GM21619 (cell line): Measurements from ENCODE around the gene DPT.

Source experiments
- ATAC-seq: cut with Tn5 transposase; IDR thresholded peaks from one replicate; pipeline ENCODE4 v1.9.1; 2021; ENCODE audit not compliant: unreplicated experiment

Gene DPT

DNA sequence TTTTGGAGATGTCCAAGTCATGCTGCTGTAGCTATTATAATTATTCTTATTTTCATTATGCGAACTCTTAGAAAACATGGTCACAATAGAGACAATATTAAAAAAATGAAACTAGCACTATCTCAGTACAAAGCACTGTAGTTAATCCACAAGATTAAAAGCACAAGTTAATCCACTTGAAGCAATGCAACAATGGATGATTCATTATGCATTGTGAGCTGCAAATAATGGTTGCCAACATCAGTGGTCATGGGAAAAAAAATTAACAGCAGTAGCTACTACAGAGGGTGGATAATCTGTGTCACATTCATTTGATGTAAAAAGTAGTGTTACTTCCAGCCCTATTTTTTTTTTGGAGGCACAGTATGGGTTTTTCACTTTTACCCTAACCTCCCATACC lies 56.7 kb downstream of the DPT start:
- no peak for ATAC-seq

DNA sequence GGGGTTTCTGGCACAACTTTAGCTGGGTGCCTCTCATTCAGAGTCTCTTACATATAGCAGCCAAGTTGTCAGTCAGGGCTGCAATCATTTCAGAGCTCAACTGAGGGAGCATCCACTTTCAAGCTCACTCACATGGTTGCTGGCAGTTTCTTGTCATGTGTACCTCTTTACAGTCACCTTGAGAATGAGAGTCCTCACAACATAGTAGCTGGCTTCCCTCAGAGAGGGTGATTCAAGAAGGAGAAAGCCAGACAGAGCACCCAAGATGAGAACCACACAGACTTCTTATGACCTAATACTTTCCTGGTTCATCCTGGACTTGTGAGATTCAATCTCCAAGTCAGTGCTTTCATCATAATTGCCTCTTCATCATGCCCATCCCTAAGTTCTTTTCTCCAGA lies 57.2 kb downstream of the DPT start:
- no peak for ATAC-seq

DNA sequence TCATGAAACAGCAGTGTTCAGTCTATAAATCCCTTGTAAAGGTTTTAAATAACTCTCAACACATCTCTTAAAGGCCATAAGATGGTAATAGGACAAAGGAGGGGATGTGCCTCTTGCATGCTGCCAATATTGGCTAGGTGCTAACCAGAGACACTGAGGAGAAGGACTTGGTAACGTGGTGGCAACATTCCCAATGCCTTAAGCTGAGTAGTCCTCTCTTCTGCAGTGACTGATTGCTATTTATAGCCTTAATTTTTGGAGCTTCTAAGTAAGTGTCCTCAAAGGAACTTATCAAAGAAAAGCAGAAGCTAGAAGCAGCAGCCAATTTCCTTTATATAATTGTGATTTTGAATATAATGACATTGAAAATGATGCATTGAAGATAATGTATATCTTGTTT lies 63.0 kb downstream of the DPT start:
- ATAC-seq, result no peak

DNA sequence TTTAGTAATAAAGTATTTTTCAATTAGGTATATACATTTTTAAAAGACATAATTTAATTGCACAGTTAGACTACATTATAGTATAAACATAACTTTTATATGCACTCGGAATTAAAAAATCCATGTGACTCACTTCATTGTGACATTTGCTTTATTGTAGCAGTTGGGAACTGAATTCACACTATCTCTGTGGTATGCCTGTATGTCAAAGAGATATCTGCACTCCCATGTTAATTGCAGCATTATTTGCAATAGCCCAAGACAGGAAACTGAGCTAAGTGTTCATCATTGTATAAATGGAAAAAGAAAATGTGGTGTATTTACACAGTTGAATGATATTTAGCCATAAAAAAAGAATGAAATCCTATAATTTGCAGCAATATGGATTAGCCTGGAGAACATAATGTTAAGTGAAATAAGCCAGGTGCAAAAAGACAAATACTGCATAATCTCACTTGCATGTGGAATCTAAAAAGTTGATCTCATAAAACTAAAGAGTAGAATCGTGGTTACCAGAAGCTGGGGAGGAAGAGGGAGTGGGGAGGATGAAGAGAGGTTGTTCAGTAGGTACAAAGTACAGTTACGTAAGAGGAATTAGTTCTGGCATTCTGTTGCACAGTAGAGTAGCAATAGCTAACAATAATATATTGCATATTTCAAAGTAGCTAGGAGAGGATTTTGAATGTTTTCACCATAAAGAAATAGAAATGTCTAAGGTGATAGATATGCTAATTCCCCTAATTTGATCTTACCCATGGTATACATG lies 64.8 kb downstream of the DPT start:
- no peak for ATAC-seq

DNA sequence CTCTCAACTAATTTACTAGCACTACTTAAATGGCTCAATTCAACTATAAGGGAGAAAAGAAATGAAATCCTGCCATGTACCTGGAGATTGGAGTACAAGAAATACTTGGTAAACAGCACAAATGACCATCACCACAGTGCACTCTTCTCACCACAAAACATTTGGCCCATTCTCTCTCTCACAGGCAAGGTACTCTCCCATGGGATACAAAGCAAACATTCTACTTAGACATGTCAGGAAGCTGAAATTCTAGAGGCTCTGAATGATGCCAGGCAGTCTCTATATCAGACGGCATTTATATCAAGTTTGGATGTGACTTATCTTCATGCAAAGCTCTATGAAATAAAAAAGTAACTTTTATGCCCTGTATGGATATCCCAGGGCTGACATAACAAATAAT lies 72.5 kb downstream of the DPT start:
- ATAC-seq, result no peak

DNA sequence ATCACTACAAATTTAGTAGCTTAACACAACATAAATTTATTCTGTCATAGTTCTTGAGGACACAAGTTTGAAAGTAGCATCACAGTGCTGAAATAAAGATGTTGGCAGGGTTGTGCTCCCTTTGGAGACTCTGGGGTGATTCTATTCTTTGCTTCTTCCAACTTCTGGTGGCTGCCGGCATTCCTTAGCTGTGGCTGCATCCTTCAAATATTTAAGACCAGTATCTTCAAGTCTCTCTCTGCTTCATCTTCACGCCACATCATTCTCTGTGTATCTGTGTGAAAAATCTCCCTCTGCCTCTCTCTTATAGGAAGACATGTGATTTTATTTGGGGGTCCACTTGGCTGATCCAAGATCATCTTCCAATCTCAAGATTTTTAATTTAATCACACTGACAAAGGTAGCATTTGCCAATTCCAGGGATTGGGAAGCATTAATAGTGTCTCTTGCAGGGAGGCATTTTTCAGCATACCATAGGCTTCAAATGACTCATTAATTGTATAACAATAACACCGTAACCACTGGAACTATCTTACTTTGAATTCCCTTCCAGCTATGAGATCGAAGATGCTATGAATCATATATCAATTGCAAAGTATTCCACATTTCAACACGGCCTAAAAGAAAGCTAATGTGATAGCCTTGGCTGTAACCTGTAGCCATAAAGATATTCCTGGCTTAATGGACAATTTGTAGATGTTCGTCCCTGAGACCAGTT lies 74.6 kb downstream of the DPT start:
- no peak for ATAC-seq

DNA sequence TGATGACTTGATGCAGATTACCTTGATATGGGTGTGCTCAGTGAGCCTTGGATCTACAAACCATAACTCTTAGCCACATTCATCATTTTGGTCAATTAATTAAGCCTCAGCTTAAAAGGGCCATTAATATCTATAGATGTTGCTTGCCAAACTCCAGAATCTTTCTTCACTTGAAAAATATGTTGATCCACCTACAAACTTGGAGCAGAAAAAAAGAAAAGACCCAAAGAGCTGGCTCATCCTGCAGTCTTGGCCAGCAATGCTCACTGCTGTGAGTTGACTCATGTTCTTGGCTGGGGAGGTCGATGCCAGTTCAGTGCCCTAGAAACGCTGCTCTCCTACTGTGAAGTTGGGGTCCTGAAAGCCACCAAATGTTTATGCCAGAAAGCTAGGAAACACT lies 75.4 kb downstream of the DPT start:
- ATAC-seq, result no peak

DNA sequence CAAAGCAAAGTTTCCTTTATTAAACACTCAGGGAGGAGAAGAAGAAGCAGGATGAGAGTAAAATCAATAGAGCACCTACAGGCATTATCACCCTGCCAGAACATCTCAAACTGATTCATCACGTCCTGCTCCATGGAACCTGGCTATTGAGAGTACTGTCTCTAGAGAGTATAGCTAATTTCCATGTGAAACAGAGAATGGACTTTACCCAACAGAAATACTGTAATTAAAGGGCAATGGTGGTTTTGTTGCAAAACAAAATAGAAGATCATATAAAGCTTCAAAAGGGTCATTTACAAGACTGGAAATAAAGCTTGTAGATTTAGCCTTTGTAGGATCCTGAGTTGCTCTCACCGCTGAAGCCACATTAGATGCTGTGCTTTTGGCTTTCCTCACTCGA lies 83.3 kb downstream of the DPT start:
- ATAC-seq, result no peak
